Brain microvascular endothelial cell (primary cell): ENCODE measurements around the gene CTAGE9.

Source experiments
- DNase-seq: peaks from one replicate; pipeline ENCODE4 v3.0.0-alpha.2; 2020
- H3K27ac ChIP-seq: fragments of 250-450 bp; sonication (Bioruptor Pico); 2 replicates; pipeline ENCODE4 v1.5.1; 2020; ENCODE audit warnings: mild to moderate bottlenecking, moderate library complexity
- H3K27me3 ChIP-seq: fragments of 250-450 bp; sonication (Bioruptor Pico); replicated peaks from 2 replicates; pipeline ENCODE4 v1.5.1; 2020; ENCODE audit warnings: mild to moderate bottlenecking
- H3K36me3 ChIP-seq: fragments of 250-450 bp; sonication (Bioruptor Pico); replicated peaks from 2 replicates; pipeline ENCODE4 v1.5.1; 2020; ENCODE audit warnings: mild to moderate bottlenecking
- H3K4me3 ChIP-seq: 2 replicates; pipeline ENCODE4 v1.5.1; 2011; ENCODE audit warnings: low read depth, mild to moderate bottlenecking, control low read depth, low read length, moderate library complexity
- in situ Hi-C: cut with HindIII; loops from 2 replicates; pipeline ENCODE4 v1.10.0; 2017; ENCODE audit warnings: low sequenced_read_pairs, low pct_ligation_motif_present
- TF ChIP-seq, protein P1 (sequence below): IDR thresholded peaks from 2 replicates; pipeline ENCODE4 v1.5.1; 2011; ENCODE audit warnings: low read depth, mild to moderate bottlenecking, moderate library complexity, low read length, control low read depth, inconsistent platforms; ENCODE audit errors: missing control alignments

CTAGE9 gene

DNA sequence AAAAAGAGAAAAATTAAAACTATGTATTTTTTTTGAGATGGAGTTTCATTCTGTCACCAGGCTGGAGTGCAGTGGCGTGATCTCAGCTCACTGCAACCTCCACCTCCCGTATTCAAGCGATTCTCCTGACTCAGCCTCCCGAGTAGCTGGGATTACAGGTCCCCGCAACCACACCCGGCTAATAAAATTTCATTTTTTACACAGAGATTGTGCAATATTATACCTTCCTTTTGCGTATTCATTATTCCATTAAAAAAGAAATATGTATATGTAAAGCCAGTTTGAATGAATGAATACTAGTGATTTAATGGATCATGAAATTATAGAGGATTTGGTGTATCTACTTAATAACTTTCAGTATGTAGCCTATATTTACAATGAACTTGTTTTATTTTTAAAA is 38.2 kb upstream of the CTAGE9 start:
- Histone ChIP-seq H3K27ac (no peak overlapping the region), H3K27me3 (no peaks in the 10 kb centered on the region), H3K36me3 (no peaks in the 10 kb centered on the region), H3K4me3 (no peak overlapping the region)
- in situ Hi-C loops, result no loop called here
- DNase-seq, result no peak
- TF ChIP-seq, protein P1, sequence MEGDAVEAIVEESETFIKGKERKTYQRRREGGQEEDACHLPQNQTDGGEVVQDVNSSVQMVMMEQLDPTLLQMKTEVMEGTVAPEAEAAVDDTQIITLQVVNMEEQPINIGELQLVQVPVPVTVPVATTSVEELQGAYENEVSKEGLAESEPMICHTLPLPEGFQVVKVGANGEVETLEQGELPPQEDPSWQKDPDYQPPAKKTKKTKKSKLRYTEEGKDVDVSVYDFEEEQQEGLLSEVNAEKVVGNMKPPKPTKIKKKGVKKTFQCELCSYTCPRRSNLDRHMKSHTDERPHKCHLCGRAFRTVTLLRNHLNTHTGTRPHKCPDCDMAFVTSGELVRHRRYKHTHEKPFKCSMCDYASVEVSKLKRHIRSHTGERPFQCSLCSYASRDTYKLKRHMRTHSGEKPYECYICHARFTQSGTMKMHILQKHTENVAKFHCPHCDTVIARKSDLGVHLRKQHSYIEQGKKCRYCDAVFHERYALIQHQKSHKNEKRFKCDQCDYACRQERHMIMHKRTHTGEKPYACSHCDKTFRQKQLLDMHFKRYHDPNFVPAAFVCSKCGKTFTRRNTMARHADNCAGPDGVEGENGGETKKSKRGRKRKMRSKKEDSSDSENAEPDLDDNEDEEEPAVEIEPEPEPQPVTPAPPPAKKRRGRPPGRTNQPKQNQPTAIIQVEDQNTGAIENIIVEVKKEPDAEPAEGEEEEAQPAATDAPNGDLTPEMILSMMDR, result no peak

DNA sequence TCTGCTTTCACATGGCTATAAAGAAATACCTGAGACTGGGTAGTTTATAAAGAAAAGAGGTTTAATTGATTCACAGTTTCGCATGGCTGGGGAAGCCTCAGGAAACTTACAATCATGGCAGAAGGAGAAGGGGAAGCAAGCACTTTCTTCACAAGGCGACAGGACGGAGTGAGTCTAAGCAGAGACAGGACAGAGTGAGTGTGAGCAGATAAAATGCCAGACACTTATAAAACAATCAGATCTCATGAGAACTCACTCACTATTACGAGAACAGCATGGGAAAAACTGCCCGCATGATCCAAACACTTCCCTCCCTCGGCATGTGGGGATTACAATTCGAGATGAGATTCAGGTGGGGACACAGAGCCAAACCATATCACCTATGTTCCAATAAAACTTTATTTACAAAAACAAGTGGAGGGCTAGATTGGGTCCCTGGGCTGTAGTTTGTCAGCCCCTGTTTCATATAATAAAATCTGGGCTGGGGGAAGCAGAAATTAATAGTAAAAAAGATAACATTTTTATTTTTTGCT is 37.1 kb upstream of the CTAGE9 start:
- H3K27me3 ChIP-seq, result no peaks in the 10 kb centered on the region
- DNase-seq, result no peak
- in situ Hi-C loops, result no loop called here
- no peaks in the 10 kb centered on the region for H3K36me3 ChIP-seq
- H3K27ac ChIP-seq, result no peak overlapping the region
- TF ChIP-seq, protein P1, result no peak
- H3K4me3 ChIP-seq, result no peak overlapping the region

DNA sequence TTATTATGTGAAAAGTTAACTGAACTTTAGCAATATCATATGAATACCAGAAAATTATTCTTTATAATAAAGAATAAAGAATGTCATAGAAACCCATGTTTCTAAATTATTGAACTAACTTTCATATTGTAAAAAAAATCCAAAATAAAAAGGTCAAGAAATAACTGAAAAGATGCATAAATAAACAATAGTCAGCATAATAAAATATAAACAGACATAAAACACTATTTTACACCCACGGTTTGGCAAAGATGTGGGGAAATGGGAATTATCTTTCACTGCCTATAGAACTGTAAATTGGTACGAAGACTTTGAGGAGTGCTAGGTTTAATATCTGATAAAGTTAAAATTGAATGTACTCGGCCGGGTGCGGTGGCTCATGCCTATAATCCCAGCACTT is 34.7 kb upstream of the CTAGE9 start:
- no peaks in the 10 kb centered on the region for H3K36me3 ChIP-seq
- H3K27me3 ChIP-seq, result no peaks in the 10 kb centered on the region
- DNase-seq, result no peak
- TF ChIP-seq, protein P1, result no peak
- in situ Hi-C loops, result no loop called here
- H3K4me3 ChIP-seq, result no peak overlapping the region
- no peak overlapping the region for H3K27ac ChIP-seq

DNA sequence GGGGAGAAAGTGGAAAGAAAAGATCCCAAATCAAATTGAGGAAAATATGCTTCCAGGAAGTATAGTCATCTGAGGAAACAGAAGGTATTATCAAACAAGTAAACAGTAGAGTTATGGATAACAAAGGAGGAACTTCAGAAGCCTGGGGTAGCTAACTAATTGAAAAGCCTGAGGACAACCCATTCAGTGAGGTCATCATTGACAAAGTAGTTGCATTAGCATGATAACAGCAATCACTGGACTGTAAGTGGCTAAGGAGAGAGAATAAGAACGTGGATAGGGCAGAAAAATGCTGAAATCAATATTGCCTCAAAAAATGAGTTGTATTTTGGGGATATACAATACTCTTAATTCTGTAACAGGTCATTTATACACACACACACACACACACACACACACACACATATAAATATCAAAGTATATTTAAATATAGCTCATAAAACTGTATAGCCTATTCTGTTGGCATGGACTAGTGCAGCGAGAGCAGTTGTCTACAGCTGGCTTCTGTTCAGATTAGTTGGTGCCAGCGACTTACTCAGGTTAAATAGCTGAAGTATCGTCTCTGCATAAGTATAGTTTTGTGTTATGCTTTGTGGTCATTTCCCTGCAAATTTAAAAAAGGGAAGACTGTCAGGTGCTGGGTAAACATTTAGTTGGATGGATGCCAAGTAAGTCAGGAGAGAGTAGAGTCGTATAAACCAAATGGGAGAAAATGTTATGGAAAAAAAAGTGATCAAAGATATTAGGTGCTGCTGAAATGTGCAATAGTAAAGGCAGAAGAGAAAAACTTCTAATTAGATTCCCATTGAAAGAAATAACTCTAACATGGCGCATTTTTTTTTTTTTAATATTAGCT is 33.8 kb upstream of the CTAGE9 start:
- no peak for DNase-seq
- in situ Hi-C loops, result no loop called here

DNA sequence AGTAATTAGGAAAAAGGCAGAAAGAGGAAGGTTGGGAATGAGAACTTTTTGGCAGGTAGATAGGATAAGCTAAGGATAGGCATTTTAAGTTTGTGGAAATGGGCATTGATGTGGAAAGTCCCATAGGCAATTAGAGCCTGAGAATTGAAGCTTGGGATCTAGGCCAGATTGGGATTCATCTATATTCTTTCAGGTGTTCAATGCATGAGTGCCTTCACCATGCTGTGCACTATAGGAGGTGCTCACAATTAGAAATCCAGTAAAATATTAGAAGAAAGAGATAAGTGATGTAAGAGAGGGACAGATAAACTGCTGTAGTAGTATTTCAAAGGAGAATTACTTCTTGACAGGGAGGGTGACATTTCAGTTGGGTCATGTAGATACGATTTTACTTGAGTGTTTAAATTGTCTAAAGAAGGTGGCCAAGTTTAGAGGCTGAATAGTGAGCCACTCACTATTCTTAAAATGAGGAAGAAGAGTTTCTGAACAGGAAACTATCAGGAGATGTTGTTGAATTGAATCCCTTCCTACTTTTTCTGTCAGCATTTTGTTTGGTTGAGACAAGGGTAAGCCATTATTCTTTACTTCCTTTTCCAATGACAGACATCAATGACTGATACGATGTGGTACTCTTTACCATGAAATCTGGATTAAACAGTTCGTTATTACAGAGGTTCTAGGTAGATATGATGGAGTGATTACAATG is 31.0 kb upstream of the CTAGE9 start:
- in situ Hi-C loops, result no loop called here
- no peak for DNase-seq
- Histone ChIP-seq H3K36me3 (no peaks in the 10 kb centered on the region), H3K27ac (no peak overlapping the region), H3K4me3 (no peak overlapping the region), H3K27me3 (no peaks in the 10 kb centered on the region)
- TF ChIP-seq, protein P1, result no peak

More for the DNA sequence above, 33.8 kb upstream of the CTAGE9 start:
- Histone ChIP-seq H3K27me3 (no peaks in the 10 kb centered on the region), H3K27ac (no peak overlapping the region), H3K36me3 (no peaks in the 10 kb centered on the region), H3K4me3 (no peak overlapping the region)
- TF ChIP-seq, protein P1, result no peak
